ENCODE data around the gene GRK4. TPM values are rescaled to one million over a fixed set of nuclear protein-coding genes. Genes with fewer than 3 reads are reported as not detected.

Gene GRK4
- total and polyA plus RNA-seq, 10 of the 15 experiments (the other 5 are each of a cell fraction or from before 2014, with no cell fraction given): 1.1 to 4.0 (median 2.5) TPM

DNA sequence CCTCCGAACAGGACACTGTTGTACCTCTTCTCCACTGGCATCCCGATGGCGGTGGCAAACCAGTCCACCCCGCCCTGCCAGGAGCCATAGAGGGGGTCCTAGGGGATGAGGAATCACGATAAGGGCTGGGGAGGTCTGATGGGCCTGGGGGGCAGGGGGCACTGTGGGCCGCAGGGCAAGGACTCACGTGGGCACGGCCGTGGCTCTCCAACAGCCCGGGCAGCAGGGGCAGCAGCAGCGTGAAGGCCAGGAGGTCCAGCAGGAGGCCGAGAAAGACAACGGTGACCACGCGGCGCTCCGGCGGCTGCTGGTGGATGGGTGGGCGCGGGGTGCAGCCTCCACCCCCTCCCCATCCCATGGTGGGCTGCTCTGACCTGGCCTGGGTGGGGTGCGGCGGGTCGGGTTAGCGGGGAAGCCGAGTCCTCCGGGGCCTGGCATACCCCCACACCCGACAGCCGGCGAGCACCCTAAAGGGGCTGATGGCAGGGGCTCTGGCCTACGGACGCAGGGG, 29.8 kb upstream of the GRK4 start (continued):
- TF ChIP-seq NRF1 (conservative IDR thresholded peaks at IDR 0.05; ENCODE audit: low read depth, low read length): no peak
- no peak for TF ChIP-seq MXI1 (IDR thresholded peaks at IDR 0.05; ENCODE audit: low read depth, low read length)

GRCh38 chr4:2934077-2934812, 29.1 kb upstream of the GRK4 start:
- H3K36me3 ChIP-seq (ENCODE audit: control insufficient read depth in 2 of 2, insufficient read depth in 2 of 2, low read length in 1 of 2): peaks cover 15 to 18% of the 10 kb centered on the region in 2 experiments
- ChIA-PET POLR2A (interaction anchor here (1.1 to 3.3 kb wide), 4 partner anchors 19 to 134 kb away, joined by 3 to 22 read pairs (median 19); partner anchors contain the start of genes GRK4 and NOP14), CTCF (interaction anchor here (3.0 to 5.2 kb wide), 2 partner anchors 20 to 103 kb away, joined by 9 to 62 read pairs; no protein-coding TSS in a partner anchor), SMC1A (ENCODE audit: uncharacterized antibody, unreplicated experiment) (interaction anchor here (1.5 to 5.4 kb wide), 2 partner anchors 19 to 72 kb away, joined by 4 to 65 read pairs; no protein-coding TSS in a partner anchor), RAD21 (ENCODE audit: unreplicated experiment) (interaction anchor here (1.1 to 3.7 kb wide), 3 partner anchors 29 to 188 kb away, joined by 3 to 35 read pairs (median 15); partner anchors contain the start of genes GRK4 and NOP14)
- H3K27ac ChIP-seq (ENCODE audit: control insufficient read depth, insufficient read depth): peak overlapping the region; percentile 65
- H3K79me2 ChIP-seq (ENCODE audit: control insufficient read depth, insufficient read depth, low read length): peaks cover 47% of the 10 kb centered on the region
- BruUV-seq (replicated peaks): no TSS peak
- no peaks in the 10 kb centered on the region for H4K20me1 ChIP-seq (ENCODE audit: control insufficient read depth, insufficient read depth)
- H3K4me3 ChIP-seq: peak overlapping the region; percentile 75; the same call in 1 of the 2 replicates
- H3K9me3 ChIP-seq (replicated peaks; ENCODE audit: control insufficient read depth, insufficient read depth, low read length): no peaks in the 10 kb centered on the region; the same call in 2 of the 3 replicates
- H3K9ac ChIP-seq (ENCODE audit: control insufficient read depth, insufficient read depth, low read length): peak overlapping the region; percentile 62
- FAIRE-seq (no peak), ATAC-seq (peak; percentile 2), DNase-seq (ENCODE audit: low read depth, low spot score) (no peak)
- peaks cover 42% of the 10 kb centered on the region for H3K4me1 ChIP-seq (ENCODE audit: control insufficient read depth, insufficient read depth, low read length)
- H3K4me2 ChIP-seq (ENCODE audit: control insufficient read depth, insufficient read depth): peak overlapping the region; percentile 66
- no peak overlapping the region for H2AFZ ChIP-seq (ENCODE audit: control insufficient read depth, low read depth, low read length)
- in situ Hi-C loops (cut with MboI) (loop anchor here (25.0 kb wide), 1 partner anchor 172 kb away; the partner anchor contains the start of gene TNIP2), intact Hi-C loops (cut with micrococcal nuclease; ENCODE audit: unreplicated experiment) (loop anchor here (5.0 kb wide), 2 partner anchors 82 to 172 kb away; no protein-coding TSS in a partner anchor)
- H3K27me3 ChIP-seq (replicated peaks in 1 of 2; ENCODE audit: control insufficient read depth in 2 of 2, insufficient read depth in 2 of 2, low read length in 1 of 2): no peaks in the 10 kb centered on the region
- WGBS (ENCODE audit: insufficient coverage, insufficient replicate concordance, low lambda C conversion rate, missing lambda C conversion rate): 2% methylated on average over 19 of the region's 93 CpGs
- TF ChIP-seq ZSCAN29 (IDR thresholded peaks at IDR 0.05) (no peak), BMI1 (IDR thresholded peaks at IDR 0.05; ENCODE audit: borderline replicate concordance) (no peak), ZNF24 (IDR thresholded peaks at IDR 0.05) (no peak), MXI1 (IDR thresholded peaks at IDR 0.05; ENCODE audit: low read depth, low read length) (no peak), JUNB (IDR thresholded peaks at IDR 0.05) (no peak), PML (IDR thresholded peaks at IDR 0.05; ENCODE audit: low read length) (no peak), BRCA1 (IDR thresholded peaks at IDR 0.05; ENCODE audit: low read depth, low read length) (no peak), TBL1XR1 (IDR thresholded peaks at IDR 0.05; ENCODE audit: low read depth, low read length) (no peak), WRNIP1 (IDR thresholded peaks at IDR 0.05; ENCODE audit: borderline replicate concordance, low read depth, low read length) (no peak), IKZF1 (conservative IDR thresholded peaks at IDR 0.05) (peak; percentile 57), BACH1 (IDR thresholded peaks at IDR 0.05; ENCODE audit: borderline replicate concordance) (no peak), IKZF2 (IDR thresholded peaks at IDR 0.05) (peak; percentile 55 to 64; a peak in 3 of 4 replicates), HCFC1 (IDR thresholded peaks at IDR 0.05; ENCODE audit: low read length) (no peak), GATAD2B (conservative IDR thresholded peaks at IDR 0.05; ENCODE audit: low read depth) (0 out of 2 replicates have a peak, but pooled peaks have one; percentile 70), CUX1 (IDR thresholded peaks at IDR 0.05; ENCODE audit: insufficient replicate concordance, low read depth, low read length) (no peak), STAT1 (conservative IDR thresholded peaks at IDR 0.05) (no peak), RELA (IDR thresholded peaks at IDR 0.05; ENCODE audit: borderline replicate concordance, partially characterized antibody) (no peak), NRF1 (conservative IDR thresholded peaks at IDR 0.05; ENCODE audit: low read depth, low read length) (0 out of 2 replicates have a peak, but pooled peaks have one; percentile 8)
